ENCODE data around the gene RECQL. TPM values are rescaled to one million over a fixed set of nuclear protein-coding genes. Genes with fewer than 3 reads are reported as not detected.

The RECQL gene
- total and polyA plus RNA-seq, 2 of the 8 experiments (the other 6 are each of a cell fraction or from before 2014, with no cell fraction given): 8.1 to 40.3 TPM

DNA sequence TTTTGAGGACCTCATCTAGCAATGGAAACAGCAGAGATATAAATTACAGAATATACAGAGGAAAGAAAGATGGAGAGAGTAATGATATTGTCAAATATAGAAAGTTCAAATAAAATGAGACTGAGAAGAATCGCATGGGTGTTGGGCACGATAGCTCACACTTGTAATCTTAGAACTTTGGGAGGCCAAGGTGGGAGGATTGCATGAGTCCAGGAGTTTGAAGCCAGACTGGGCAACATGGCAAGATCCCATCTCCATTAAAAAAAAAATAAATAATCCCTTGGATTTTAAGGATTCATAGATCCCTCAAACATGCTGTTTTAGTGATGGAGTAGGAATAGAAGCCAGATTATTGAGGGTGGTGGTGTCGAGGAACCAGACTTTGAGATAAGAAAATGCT, 62.1 kb downstream of the RECQL start:
- Histone ChIP-seq H3K9ac (replicated peaks in 1 of 4; ENCODE audit: extremely low read depth in 1 of 4, low read depth in 3 of 4, low read length in 3 of 4) (no peak overlapping the region), H3K79me2 (ENCODE audit: control insufficient read depth in 1 of 2, insufficient read depth in 2 of 2, low read length in 2 of 2) (no peaks in the 10 kb centered on the region), H3K27ac (ENCODE audit: low read depth, low read length) (no peak overlapping the region), H4K8ac (ENCODE audit: extremely low read depth, insufficient read depth, low read length) (no peak overlapping the region), H2AFZ (ENCODE audit: low read length) (no peak overlapping the region), H4K91ac (replicated peaks; ENCODE audit: insufficient read length, low read length) (no peak overlapping the region), H3K79me1 (ENCODE audit: low read depth, low read length) (peaks cover 2% of the 10 kb centered on the region; the same call in 1 of the 2 replicates), H2BK12ac (ENCODE audit: low read depth, low read length) (no peak overlapping the region), H3K36me3 (ENCODE audit: control insufficient read depth in 2 of 4, insufficient read depth in 4 of 4, low read length in 3 of 4) (no peaks in the 10 kb centered on the region), H4K20me1 (replicated peaks in 1 of 2; ENCODE audit: control insufficient read depth in 1 of 2, insufficient read depth in 2 of 2, low read length in 2 of 2) (no peaks in the 10 kb centered on the region), H2BK5ac (ENCODE audit: low read depth, low read length) (no peak overlapping the region), H2BK20ac (ENCODE audit: low read length) (no peak overlapping the region), H3K27me3 (replicated peaks in 1 of 4; ENCODE audit: control insufficient read depth in 3 of 4, extremely low read depth in 1 of 4, insufficient read depth in 3 of 4, low read length in 3 of 4) (no peaks in the 10 kb centered on the region), H3K4me3 (ENCODE audit: extremely low read depth in 1 of 4, insufficient read depth in 2 of 4, low read depth in 3 of 4, low read length in 4 of 4) (no peak overlapping the region), H3K4ac (replicated peaks; ENCODE audit: insufficient read length, low read depth, low read length) (no peak overlapping the region), H3K4me2 (ENCODE audit: insufficient read depth in 1 of 2, low read depth in 2 of 2, low read length in 2 of 2) (no peak overlapping the region; a peak in 1 of 4 replicates), H3K9me3 (ENCODE audit: insufficient read depth in 2 of 2, low read depth in 1 of 2, low read length in 1 of 2) (no peaks in the 10 kb centered on the region), H2BK120ac (replicated peaks; ENCODE audit: low read depth, low read length) (no peak overlapping the region), H2BK15ac (ENCODE audit: low read length) (no peak overlapping the region), H3K14ac (ENCODE audit: insufficient read length) (no peak overlapping the region), H4K5ac (ENCODE audit: insufficient read length, low read depth, low read length) (no peak overlapping the region), H3K56ac (replicated peaks; ENCODE audit: insufficient read length, low read depth, low read length) (no peak overlapping the region), H3K23me2 (ENCODE audit: low read depth, low read length) (no peaks in the 10 kb centered on the region), H2AK5ac (ENCODE audit: low read depth, low read length) (no peak overlapping the region), H3K18ac (ENCODE audit: extremely low read depth, low read length) (no peak overlapping the region), H3K23ac (ENCODE audit: insufficient read length) (no peak overlapping the region), H3K4me1 (replicated peaks in 1 of 4; ENCODE audit: control insufficient read depth in 3 of 4, insufficient read depth in 4 of 4, low read length in 3 of 4) (no peaks in the 10 kb centered on the region)
- DNase-seq (ENCODE audit: low read depth in 1 of 2, low spot score in 2 of 2): no peak
- 95% methylated on average over 3 of the region's 3 CpGs; no CpG with 5 or more reads in 1 of the 2 experiments for WGBS, 2 experiments (ENCODE audit: extremely low coverage in 1 of 2, insufficient coverage in 1 of 2, insufficient read length in 1 of 2, insufficient replicate concordance in 2 of 2, low coverage in 1 of 2, low lambda C conversion rate in 2 of 2, missing lambda C conversion rate in 1 of 2)
- CTCF ChIA-PET (ENCODE audit: partially characterized antibody): interaction anchor here (2.5 kb wide), 1 partner anchor 12 kb away, joined by 10 read pairs; no protein-coding TSS in a partner anchor
- FAIRE-seq: no peak
- POLR2A ChIA-PET (ENCODE audit: partially characterized antibody): interaction anchor here (1.0 kb wide), 2 partner anchors 85 to 218 kb away, joined by 3 read pairs; no protein-coding TSS in a partner anchor
- no peak for TF ChIP-seq TAF1 (IDR thresholded peaks at IDR 0.05; ENCODE audit: low read depth, low read length)
- no peak for TF ChIP-seq EP300 (IDR thresholded peaks at IDR 0.05; ENCODE audit: borderline replicate concordance in 1 of 2, low read depth in 2 of 2, low read length in 2 of 2)
- TF ChIP-seq MAFK (IDR thresholded peaks at IDR 0.05; ENCODE audit: low read depth, low read length): no peak
- no peak for TF ChIP-seq RNF2 (IDR thresholded peaks at IDR 0.05; ENCODE audit: borderline replicate concordance, low read depth, low read length, missing control alignments, poor library complexity, severe bottlenecking)
- TF ChIP-seq BACH1 (IDR thresholded peaks at IDR 0.05; ENCODE audit: low read length): no peak
- no peak for TF ChIP-seq SIRT6 (IDR thresholded peaks at IDR 0.05; ENCODE audit: low read length)
- no peak for TF ChIP-seq SP4 (IDR thresholded peaks at IDR 0.05; ENCODE audit: low read length)
- no peak for TF ChIP-seq RFX5 (IDR thresholded peaks at IDR 0.05; ENCODE audit: borderline replicate concordance, low read depth, low read length)
- no peak for TF ChIP-seq CBX8 (IDR thresholded peaks at IDR 0.05; ENCODE audit: borderline replicate concordance, low read depth, low read length)
- TF ChIP-seq, protein P1, sequence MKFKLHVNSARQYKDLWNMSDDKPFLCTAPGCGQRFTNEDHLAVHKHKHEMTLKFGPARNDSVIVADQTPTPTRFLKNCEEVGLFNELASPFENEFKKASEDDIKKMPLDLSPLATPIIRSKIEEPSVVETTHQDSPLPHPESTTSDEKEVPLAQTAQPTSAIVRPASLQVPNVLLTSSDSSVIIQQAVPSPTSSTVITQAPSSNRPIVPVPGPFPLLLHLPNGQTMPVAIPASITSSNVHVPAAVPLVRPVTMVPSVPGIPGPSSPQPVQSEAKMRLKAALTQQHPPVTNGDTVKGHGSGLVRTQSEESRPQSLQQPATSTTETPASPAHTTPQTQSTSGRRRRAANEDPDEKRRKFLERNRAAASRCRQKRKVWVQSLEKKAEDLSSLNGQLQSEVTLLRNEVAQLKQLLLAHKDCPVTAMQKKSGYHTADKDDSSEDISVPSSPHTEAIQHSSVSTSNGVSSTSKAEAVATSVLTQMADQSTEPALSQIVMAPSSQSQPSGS (IDR thresholded peaks at IDR 0.05; ENCODE audit: low read length): no peak
- TF ChIP-seq, protein P2, sequence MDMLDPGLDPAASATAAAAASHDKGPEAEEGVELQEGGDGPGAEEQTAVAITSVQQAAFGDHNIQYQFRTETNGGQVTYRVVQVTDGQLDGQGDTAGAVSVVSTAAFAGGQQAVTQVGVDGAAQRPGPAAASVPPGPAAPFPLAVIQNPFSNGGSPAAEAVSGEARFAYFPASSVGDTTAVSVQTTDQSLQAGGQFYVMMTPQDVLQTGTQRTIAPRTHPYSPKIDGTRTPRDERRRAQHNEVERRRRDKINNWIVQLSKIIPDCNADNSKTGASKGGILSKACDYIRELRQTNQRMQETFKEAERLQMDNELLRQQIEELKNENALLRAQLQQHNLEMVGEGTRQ (IDR thresholded peaks at IDR 0.05; ENCODE audit: low read length): no peak

All from H1 (cell line).